Right forelimb (tissue), 1 donor: ENCODE results near the gene PARVA.
A peak's percentile ranks its signal among the peaks of the same experiment; 100 is the strongest.

ENCODE experiments used
- DNase-seq: peaks from one replicate; pipeline ENCODE4 v3.0.0-alpha.2; 2018

Gene PARVA

GRCh38 chr11:12537778-12538401, 160.5 kb downstream of the PARVA start:
- no peak for DNase-seq

GRCh38 chr11:12538889-12539421, 161.6 kb downstream of the PARVA start:
- no peak for DNase-seq

DNA sequence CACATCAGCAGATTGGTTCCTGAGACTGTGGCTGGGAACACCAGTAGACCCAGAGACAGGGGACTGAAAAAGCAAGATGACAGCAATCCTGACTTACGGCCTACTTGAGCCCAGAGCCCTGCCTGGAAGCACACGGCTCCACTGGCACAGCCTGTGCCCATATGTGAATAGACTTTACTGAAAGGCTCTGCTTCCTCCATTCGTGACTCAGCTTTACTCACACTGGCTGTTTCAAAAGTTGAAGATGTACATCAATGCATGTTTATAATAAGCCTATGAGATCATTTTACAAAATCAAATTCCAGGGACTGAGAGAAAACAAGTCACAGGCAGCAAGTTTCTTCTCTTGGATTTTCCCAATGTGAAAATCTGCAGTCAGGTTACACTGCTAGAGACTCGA, 162.2 kb downstream of the PARVA start:
- no peak for DNase-seq

DNA sequence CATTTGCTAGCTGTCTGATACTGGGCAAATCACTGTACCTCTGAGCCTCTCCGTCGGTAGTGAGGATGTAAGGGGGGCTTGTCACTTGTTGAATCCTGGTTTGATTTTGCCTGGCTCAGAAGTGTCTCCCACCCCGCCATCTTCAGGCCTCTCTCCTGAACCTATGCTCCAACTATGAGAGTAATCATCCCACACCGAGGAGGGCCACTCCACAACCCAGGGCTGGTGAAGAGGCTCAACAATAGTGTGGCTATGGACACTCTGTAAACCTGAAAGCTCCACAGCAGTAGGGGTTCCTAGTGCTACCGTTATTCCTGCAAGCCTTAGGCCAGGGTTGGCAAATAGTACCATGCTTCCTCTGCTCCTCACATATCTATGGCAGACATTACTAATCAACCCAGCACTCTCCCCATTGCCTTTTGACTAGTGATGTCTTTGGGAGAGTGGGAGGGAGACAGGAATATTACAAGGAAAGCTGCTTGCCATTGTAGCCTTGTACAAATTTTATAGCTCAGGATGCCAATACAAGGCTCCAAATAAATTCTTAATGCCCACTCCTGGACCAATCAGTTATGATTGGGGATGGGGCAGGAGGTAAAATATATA, 162.8 kb downstream of the PARVA start:
- DNase-seq: no peak

GRCh38 chr11:12540913-12541582, 163.7 kb downstream of the PARVA start:
- DNase-seq: peak; percentile 59

GRCh38 chr11:12541583-12542151, 164.3 kb downstream of the PARVA start:
- no peak for DNase-seq

GRCh38 chr11:12542186-12542935, 165.0 kb downstream of the PARVA start:
- no peak for DNase-seq

GRCh38 chr11:12543596-12544415, 166.4 kb downstream of the PARVA start:
- DNase-seq: no peak

DNA sequence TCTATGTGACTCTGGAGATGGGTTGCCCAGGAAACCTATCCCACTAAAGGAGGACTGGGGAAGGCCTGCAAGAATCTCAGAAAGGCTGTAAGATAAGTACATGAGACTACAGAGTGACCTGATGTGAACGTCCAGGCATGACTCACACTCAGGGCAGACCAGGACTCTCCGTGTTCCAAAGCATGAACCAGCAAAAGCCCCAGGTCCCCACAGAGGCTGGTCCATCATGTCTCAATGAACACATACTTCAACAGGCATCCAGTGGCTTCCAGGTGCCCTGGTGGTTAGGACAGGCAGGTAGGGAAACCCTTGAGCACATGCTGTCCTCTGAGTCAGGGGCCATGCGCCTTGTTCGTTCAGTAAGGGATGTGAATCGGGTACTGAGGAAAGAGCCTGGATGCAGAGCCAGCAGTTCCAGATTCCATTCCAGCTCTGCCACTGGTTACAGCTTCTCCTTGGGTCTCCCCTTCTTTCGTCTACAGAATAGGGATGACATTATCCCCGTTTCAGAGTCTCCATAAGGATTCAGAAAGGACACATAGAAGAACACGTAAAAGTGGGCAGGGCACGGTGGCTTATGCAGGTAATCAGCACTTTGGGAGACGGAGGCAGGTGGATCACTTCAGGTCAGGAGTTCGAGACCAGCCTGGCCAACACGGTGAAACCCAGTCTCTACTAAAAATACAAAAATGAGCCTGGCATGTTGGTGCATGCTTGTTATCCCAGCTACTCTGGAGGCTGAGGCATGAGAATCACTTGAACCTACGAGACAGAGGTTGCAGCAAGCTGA, 167.8 kb downstream of the PARVA start:
- DNase-seq: no peak

GRCh38 chr11:12546122-12546521, 168.8 kb downstream of the PARVA start:
- DNase-seq: no peak

- DNase-seq: no peak
Observed at GRCh38 chr11:12546660-12547059, 169.3 kb downstream of the PARVA start.

DNA sequence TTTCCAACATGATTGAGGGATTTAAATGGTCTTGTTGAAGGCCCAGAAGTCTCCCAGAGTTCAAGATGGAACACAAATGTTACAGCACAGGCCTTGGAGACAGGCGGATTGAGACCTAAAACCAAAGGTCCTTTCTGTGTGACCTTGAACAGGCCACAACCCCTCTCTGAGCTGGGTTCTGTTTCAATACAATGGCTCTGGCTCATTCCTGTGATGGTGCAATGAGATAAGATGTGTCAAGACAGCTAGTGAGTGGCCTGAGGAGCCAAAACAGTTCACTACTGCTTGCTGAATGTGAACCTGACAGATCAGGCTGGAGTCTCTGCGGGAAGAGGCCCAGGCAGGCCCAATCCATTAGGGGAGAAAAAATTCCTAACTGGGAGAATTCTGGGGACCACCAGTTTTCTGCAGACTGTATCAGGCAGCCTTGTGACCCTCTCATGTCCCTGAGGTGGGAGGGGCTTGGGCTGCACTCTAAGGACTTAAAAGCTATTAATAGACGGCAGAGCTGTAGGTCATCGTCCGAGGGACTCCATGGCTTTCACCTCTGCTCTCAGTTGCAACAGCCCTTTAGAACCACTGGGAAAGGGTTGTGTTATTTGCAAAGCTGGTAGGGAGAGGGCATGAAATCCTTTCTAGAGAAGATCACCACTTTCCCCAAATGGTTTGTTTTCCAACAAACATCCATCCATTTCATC, 170.7 kb downstream of the PARVA start:
- DNase-seq: no peak

- peak; percentile 69 for DNase-seq
Observed at GRCh38 chr11:12552692-12553091, 175.3 kb downstream of the PARVA start.

DNA sequence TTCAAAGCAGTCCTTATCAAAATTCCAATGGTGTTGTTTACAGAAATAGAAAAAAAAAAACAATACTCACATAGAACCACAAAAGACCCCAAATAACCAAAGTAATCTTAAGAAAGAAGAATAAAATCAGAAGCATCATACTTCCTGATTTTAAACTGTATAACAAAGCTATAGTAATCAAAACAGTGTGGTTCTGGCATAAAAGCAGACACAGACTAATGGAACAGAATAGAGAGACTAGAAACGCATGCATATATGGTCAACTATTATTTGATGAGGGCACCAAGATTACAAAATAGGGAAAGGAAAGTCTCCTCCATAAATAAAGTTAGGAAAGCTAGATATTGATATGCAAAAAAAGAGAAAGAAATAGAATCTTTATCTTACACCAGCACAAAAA, 176.8 kb downstream of the PARVA start:
- DNase-seq: no peak

DNA sequence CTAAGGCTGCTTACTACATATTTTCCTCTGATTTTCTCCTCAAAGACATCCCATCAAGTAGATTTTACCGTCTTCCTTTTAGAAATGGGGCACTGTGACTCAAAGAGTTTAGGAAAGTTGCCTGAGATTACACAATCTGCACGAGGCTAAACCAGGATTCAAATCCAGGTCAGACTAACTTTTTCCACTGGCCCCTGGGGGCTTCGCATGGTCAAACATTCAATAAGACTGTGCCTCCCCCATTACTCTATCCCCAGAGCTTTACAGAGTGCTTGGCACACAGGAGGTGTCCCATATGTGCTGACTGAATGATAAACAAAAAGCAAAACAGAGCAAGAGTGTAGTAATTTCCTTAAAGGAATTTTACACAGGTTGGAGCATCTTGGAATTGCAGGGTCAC, 178.8 kb downstream of the PARVA start:
- DNase-seq: no peak

- DNase-seq: peak; percentile 84
Observed at GRCh38 chr11:12556788-12557384, 179.5 kb downstream of the PARVA start.

- no peak for DNase-seq
Observed at GRCh38 chr11:12559011-12559410, 181.6 kb downstream of the PARVA start.

DNA sequence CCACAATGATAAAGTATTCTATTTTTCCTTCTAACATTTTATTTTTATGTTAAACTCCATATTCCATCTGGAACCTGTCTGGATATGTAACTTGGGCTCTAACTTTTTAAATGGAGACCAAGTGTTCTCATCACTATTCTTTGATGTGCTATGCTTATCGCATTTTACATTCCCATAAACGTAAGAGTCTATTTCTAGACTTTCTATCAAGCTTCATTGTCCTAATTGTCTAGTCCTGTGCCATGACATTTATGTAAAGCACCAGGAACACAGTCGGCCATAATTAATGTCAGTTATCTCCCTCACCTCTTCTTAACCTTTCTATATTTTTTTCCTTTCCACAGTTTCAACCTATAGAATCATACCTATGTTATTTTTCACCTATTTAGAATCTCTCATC, 183.0 kb downstream of the PARVA start:
- DNase-seq: no peak

DNA sequence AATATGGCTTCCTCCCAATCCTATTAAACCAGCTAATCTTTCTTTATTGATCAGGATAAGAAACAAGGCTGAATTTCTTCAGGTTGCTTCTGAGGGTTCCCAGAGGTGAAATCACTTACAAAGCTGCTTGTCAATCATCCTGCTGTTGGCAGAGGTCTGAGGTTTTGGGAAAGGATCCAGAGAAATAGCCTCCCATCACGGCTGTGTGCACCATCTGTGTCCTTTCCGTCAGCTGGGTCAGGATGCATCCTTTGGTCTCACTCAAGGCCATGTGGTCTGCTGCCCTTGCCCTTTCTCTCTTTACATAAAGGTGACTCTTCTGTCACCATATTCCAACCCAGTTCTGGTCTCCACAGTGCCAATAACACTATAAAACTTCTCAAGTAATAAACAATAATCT, 183.5 kb downstream of the PARVA start:
- DNase-seq: no peak

DNA sequence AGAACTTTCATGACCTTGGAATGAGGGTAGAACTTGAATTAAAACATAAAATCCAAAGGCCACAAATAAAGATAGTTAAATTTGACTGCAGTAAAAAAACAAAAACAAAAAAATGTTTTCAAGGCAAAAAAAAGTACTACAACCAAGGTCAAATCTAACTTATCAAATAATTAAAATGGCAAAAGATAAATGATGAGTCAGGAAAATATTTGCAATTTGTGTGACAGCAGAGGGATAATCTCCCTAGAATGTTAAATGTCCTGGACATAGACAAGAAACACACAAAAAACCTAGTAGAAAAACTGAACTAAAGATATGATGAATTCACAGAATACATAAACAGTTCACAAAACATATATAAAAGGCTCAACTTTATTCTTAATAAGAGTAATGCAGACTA, 186.6 kb downstream of the PARVA start:
- no peak for DNase-seq
